ENCODE data around the gene RNF225. TPM values are rescaled to one million over a fixed set of nuclear protein-coding genes. Genes with fewer than 3 reads are reported as not detected.

The RNF225 gene
- total RNA-seq (2022; extraction: Qiagen RNA extraction; ENCODE audit: low read depth), result not detected in 5 replicates

GRCh38 chr19:58395220-58395978 lies at the start of gene RNF225:
RNF225 (plus strand) TSS chr19:58395656; CDS start chr19:58396090, 434 bp downstream.

DNA sequence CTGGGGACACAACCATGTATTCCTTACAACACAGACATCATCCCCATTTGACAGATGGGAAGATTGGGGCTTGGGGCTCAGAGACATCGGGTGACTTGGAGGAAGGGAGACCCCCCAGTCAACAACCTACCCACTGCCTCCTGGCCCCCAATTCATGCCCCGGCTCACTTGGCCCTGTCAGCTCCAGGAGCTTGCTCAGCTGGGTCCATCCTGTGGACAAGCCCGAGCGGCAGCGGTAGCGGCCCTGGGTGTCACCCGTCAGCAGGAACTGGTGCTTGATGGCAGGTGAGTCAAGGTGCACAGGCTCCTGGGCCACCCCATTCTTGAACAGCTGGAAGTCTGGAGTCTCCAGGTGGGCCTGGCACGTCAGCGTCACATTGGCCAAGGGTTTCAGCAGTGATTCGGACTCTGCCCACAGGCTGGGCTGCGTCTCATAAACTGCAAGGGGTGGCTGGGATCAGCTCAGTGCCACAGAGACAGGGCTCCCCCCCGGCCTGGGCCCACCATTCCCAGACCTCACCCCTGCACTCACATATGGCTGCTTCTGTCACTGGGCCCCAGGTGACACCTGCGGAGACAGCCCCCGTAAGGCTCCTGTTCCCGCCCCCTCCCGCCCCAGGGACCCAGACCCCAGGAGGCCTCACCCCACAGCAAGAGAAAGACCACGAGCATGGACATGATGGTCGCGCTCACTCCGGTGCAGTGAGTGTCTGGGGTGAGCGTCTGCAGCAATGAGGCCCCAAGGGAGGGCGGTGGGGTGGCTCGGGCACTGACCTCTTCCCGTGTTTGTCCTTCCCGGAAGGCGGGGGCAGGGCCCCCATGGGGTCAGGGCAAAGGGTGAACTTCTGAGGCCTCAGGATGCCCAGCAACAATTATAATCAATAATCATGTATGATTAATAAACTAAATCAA lies 42.4 kb upstream of the RNF225 start, which contains the start of gene A1BG:
A1BG (minus strand) TSS at position 733 of the 912 bp plus-strand sequence; CDS start at position 678, 55 bp downstream.

DNA sequence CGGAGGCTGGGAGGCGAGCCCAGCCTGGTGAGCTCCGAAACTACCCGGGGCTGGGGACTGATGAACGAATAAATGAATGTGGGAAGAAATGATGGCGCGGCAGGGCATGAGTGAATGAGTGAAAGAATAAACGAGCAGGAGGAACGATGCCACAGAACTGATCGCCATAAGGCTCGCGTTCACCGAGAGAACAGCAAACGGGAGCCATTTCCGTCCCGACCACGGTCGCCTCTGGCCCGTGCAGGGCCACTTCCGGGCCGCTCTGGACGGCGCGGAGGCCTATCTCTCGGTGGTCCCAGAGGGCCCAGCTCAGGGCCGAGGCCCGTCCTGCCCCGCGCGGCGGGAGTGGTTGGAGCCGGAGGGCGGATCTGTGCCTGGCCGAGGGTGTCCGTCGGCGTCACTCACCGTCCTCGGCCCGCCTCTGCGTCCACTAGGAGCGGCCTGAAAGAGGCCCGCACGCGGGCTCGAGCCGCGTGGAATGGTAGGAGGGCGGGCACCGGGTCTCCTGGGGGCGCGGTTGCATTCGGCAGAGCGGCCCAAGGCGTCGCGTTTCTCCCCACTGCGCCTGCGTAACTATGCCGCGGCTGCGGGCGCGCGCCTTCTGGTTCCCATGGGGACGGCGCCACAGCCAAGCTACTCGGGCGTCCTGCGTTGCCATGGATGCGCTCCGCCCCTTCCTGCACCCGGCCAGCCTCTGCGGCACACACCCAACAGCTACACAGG lies 33.0 kb upstream of the RNF225 start, which contains the start of gene ZNF497:
ZNF497 (minus strand) TSS at position 480 of the 723 bp plus-strand sequence. CDS start 5,116 bp downstream, outside the sequence.

DNA sequence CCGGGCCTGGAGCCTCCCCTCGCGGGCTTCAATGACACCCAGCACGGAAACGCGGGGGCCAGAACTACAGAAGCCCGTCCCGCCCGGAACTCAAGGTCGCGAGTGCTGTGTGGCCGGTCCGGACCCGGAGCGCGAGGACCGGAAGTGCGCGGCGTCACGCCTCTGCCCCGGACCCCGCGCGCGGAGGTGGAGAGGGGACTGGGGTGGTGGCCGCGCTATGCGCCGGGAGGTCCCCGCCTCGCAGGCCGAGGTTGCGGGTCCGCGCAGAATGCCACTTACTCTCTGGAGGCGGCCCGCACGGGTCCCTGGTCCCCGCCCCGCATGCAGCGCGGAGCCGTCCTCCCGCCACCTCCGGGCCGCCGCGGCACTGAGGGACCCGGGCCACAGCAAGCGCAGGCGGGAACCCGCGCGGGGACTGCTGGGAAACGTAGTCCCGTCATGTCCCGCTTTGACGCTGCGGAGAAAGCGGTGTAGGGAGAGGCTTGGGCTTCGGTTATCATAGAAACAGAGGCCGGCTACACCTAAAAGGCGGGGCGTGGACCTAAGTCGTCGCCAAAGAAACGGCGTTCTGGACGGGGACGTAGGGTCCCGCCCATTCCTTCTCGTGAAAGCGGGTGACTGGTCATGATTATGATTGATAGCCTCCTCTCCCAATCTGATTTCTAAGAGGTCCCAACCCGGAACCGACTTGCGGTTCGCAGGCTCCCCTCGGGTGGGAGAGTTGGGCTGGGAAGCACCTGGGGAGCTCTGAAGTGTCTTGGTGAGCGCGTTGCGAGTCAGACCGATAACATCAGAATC lies 14.6 kb upstream of the RNF225 start, which contains the start of gene ZNF837:
ZNF837 (minus strand) TSS at position 369 of the 798 bp plus-strand sequence. CDS start 11,698 bp downstream, outside the sequence.

GRCh38 chr19:58386576-58387337 lies 8.7 kb upstream of the RNF225 start, which contains the start of gene RPS5:
RPS5 (plus strand) TSS chr19:58387269; CDS start chr19:58388138, 869 bp downstream.

GRCh38 chr19:58408152-58409009 lies 12.9 kb downstream of the RNF225 start, which contains the start of gene ZNF584:
ZNF584 (plus strand) TSS chr19:58408649; CDS start chr19:58409148, 499 bp downstream.

DNA sequence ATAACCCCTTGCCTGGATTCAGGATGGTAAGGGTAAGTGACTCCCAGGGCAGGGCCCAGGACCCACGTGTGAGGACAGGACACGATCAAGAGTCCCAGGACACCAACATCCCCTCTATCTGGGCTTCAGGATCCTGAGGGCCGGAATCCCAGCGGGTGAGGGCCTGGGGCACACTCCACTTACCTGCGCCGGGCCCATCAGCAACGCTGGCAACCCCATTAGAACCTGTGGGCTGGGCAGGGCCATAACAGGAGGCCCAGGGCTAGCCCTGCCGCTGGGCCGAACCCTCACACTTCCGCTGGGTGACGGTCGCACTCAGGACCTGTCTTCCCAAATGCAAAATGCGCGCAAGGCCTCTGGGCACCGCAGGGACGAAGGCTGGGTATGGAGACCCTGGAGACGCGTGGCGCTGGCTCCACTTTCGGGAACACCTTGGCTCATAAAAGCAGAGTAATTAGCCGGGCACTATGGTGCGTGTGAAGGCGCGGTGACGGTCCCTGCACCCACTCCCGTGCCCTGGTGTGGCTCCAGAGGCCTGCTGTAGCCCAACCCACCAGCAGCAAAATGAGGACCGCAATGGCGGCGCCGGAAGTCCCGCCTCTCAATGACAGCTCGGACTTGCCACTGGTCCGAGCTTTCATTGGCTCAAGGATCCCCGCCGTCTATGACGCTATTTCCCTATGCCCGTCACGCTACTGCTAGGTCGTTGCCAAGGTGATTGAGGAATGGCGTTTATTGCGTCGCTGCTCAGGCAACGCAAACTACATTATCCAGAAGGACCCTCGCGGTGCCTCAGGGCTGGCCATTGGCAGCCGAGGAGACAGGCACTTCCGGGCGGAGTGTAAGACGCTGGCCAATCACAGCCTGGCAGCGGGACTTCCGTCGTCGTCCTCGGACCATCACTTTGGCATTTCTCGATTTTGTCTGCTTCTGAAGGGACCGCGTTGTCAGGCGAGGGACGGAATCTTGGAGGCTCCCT lies 44.4 kb downstream of the RNF225 start, which contains the start of gene ZNF132:
ZNF132 (minus strand) TSS at position 578 of the 979 bp plus-strand sequence; CDS start at position 246, 332 bp downstream.

Other genes starting within 250 kb of the RNF225 start
- 2.4 to 3.7 TPM (median 3.3 TPM) in 5 replicates for gene ZNF329, start 244.9 kb upstream of the RNF225 start, total RNA-seq (2022; extraction: Qiagen RNA extraction; ENCODE audit: low read depth)
- 9.9 to 15.3 TPM (median 13.7 TPM) in 5 replicates for gene ZNF274, start 212.6 kb upstream of the RNF225 start, total RNA-seq (2022; extraction: Qiagen RNA extraction; ENCODE audit: low read depth)
- 12.0 to 21.7 TPM (median 20.2 TPM) in 5 replicates for gene ZNF544, start 166.7 kb upstream of the RNF225 start, total RNA-seq (2022; extraction: Qiagen RNA extraction; ENCODE audit: low read depth)
- 0.93 to 1.4 TPM (median 1.1 TPM) in 5 replicates for gene ZNF8, start 116.7 kb upstream of the RNF225 start, total RNA-seq (2022; extraction: Qiagen RNA extraction; ENCODE audit: low read depth)
- 89.5 to 122 TPM (median 98.9 TPM) in 5 replicates for gene ERVK3-1, start 90.3 kb upstream of the RNF225 start, total RNA-seq (2022; extraction: Qiagen RNA extraction; ENCODE audit: low read depth)
- 1.7 to 3.3 TPM (median 2.7 TPM) in 5 replicates for gene ZSCAN22, start 68.7 kb upstream of the RNF225 start, total RNA-seq (2022; extraction: Qiagen RNA extraction; ENCODE audit: low read depth)
- 7.2 to 12.3 TPM (median 10.0 TPM) in 5 replicates for gene A1BG, start 42.2 kb upstream of the RNF225 start, total RNA-seq (2022; extraction: Qiagen RNA extraction; ENCODE audit: low read depth)
- gene ZNF497, start 32.9 kb upstream of the RNF225 start, total RNA-seq (2022; extraction: Qiagen RNA extraction; ENCODE audit: low read depth), result 0.60 to 1.8 TPM (median 1.5 TPM) in 5 replicates
- 0.74 to 1.7 TPM (median 1.4 TPM) in 5 replicates for gene ZNF837, start 14.6 kb upstream of the RNF225 start, total RNA-seq (2022; extraction: Qiagen RNA extraction; ENCODE audit: low read depth)
- gene RPS5, start 8.4 kb upstream of the RNF225 start, total RNA-seq (2022; extraction: Qiagen RNA extraction; ENCODE audit: low read depth), result 1,770 to 2,546 TPM (median 2,356 TPM) in 5 replicates
- gene ZNF584, start 13.0 kb downstream of the RNF225 start, total RNA-seq (2022; extraction: Qiagen RNA extraction; ENCODE audit: low read depth), result 17.6 to 20.4 TPM (median 18.2 TPM) in 5 replicates
- 0.07 to 0.09 TPM (median 0.09 TPM) in 3 of 5 replicates, not detected in the others for gene ZNF132, start 44.5 kb downstream of the RNF225 start, total RNA-seq (2022; extraction: Qiagen RNA extraction; ENCODE audit: low read depth)
- 5.7 to 7.9 TPM (median 7.0 TPM) in 5 replicates for gene ZNF324B, start 56.0 kb downstream of the RNF225 start, total RNA-seq (2022; extraction: Qiagen RNA extraction; ENCODE audit: low read depth)
- gene ZNF324, start 71.4 kb downstream of the RNF225 start, total RNA-seq (2022; extraction: Qiagen RNA extraction; ENCODE audit: low read depth), result 7.2 to 11.7 TPM (median 8.9 TPM) in 5 replicates
- 10.7 to 15.1 TPM (median 12.0 TPM) in 5 replicates for gene ZNF446, start 80.7 kb downstream of the RNF225 start, total RNA-seq (2022; extraction: Qiagen RNA extraction; ENCODE audit: low read depth)
- 18.4 to 32.9 TPM (median 29.4 TPM) in 5 replicates for gene SLC27A5, start 116.3 kb downstream of the RNF225 start, total RNA-seq (2022; extraction: Qiagen RNA extraction; ENCODE audit: low read depth)
- 8.3 to 24.0 TPM (median 20.1 TPM) in 5 replicates for gene ZBTB45, start 124.2 kb downstream of the RNF225 start, total RNA-seq (2022; extraction: Qiagen RNA extraction; ENCODE audit: low read depth)
- gene TRIM28, start 148.4 kb downstream of the RNF225 start, total RNA-seq (2022; extraction: Qiagen RNA extraction; ENCODE audit: low read depth), result 606 to 732 TPM (median 664 TPM) in 5 replicates
- gene CHMP2A, start 159.4 kb downstream of the RNF225 start, total RNA-seq (2022; extraction: Qiagen RNA extraction; ENCODE audit: low read depth), result 180 to 230 TPM (median 198 TPM) in 5 replicates
- gene UBE2M, start 163.0 kb downstream of the RNF225 start, total RNA-seq (2022; extraction: Qiagen RNA extraction; ENCODE audit: low read depth), result 134 to 148 TPM (median 138 TPM) in 5 replicates
- 7.0 to 19.9 TPM (median 16.5 TPM) in 5 replicates for gene MZF1, start 177.7 kb downstream of the RNF225 start, total RNA-seq (2022; extraction: Qiagen RNA extraction; ENCODE audit: low read depth)